H9 (cell line): ENCODE data around the gene CAPSL. TPM values are rescaled to one million over a fixed set of nuclear protein-coding genes. Genes with fewer than 3 reads are reported as not detected.

Experiments used
- DNase-seq: peaks from one replicate; pipeline ENCODE4 v3.0.0-alpha.2; 2017
- H2AFZ ChIP-seq: one replicate; pipeline ENCODE4 v1.6.1; 2013; ENCODE audit warnings: mild to moderate bottlenecking, low read length, control low read depth, moderate library complexity
- H2AK5ac ChIP-seq: 2 replicates; pipeline ENCODE4 v1.6.1; 2013; ENCODE audit warnings: low read length, control low read depth, mixed read lengths; ENCODE audit not compliant: insufficient read length
- H2BK120ac ChIP-seq: one replicate; pipeline ENCODE4 v1.6.1; 2013; ENCODE audit warnings: low read depth, mild to moderate bottlenecking, low read length, control low read depth, inconsistent platforms; ENCODE audit not compliant: poor library complexity, severe bottlenecking
- H2BK12ac ChIP-seq: 2 replicates; pipeline ENCODE4 v1.6.1; 2013; ENCODE audit warnings: low read length, control low read depth, mixed read lengths, low read depth; ENCODE audit not compliant: insufficient read length
- H2BK15ac ChIP-seq: 2 replicates; pipeline ENCODE4 v1.6.1; 2013; ENCODE audit warnings: low read depth, low read length, control low read depth
- H2BK20ac ChIP-seq: one replicate; pipeline ENCODE4 v1.6.1; 2013; ENCODE audit warnings: low read depth, mild to moderate bottlenecking, low read length, control low read depth, inconsistent platforms; ENCODE audit not compliant: poor library complexity, severe bottlenecking
- H2BK5ac ChIP-seq: 2 replicates; pipeline ENCODE4 v1.6.1; 2013; ENCODE audit warnings: low read length, control low read depth, mixed read lengths; ENCODE audit not compliant: insufficient read length
- H3K14ac ChIP-seq: 2 replicates; pipeline ENCODE4 v1.6.1; 2013; ENCODE audit warnings: low read length, control low read depth; ENCODE audit not compliant: insufficient read depth
- H3K18ac ChIP-seq: 2 replicates; pipeline ENCODE4 v1.6.1; 2013; ENCODE audit warnings: low read depth, mild to moderate bottlenecking, mixed read lengths, low read length, control low read depth; ENCODE audit not compliant: insufficient read length
- H3K23ac ChIP-seq: 2 replicates; pipeline ENCODE4 v1.6.1; 2013; ENCODE audit warnings: low read length, control low read depth, mixed read lengths, low read depth; ENCODE audit not compliant: insufficient read length
- H3K23me2 ChIP-seq: 2 replicates; pipeline ENCODE4 v1.6.1; 2013; ENCODE audit warnings: low read depth, mild to moderate bottlenecking, mixed read lengths, low read length, control low read depth; ENCODE audit not compliant: insufficient read length, poor library complexity, severe bottlenecking
- H3K27ac ChIP-seq: 2 replicates; pipeline ENCODE4 v1.5.1; 2013; ENCODE audit warnings: low read length, control low read depth, mixed read lengths, low read depth; ENCODE audit not compliant: insufficient read length
- H3K27me3 ChIP-seq: 2 replicates; pipeline ENCODE4 v1.6.1; 2013; ENCODE audit warnings: low read length, control low read depth, inconsistent platforms; ENCODE audit not compliant: insufficient read depth
- H3K4ac ChIP-seq: 2 replicates; pipeline ENCODE4 v1.6.1; 2013; ENCODE audit warnings: low read depth, mild to moderate bottlenecking, control low read depth, inconsistent platforms, low read length, moderate library complexity
- H3K4me1 ChIP-seq: 2 replicates; pipeline ENCODE4 v1.6.1; 2013; ENCODE audit warnings: low read length, control low read depth, inconsistent platforms; ENCODE audit not compliant: insufficient read depth
- H3K4me2 ChIP-seq: 2 replicates; pipeline ENCODE4 v1.6.1; 2013; ENCODE audit warnings: low read length, control low read depth, mixed read lengths; ENCODE audit not compliant: insufficient read length, insufficient read depth
- H3K56ac ChIP-seq: 2 replicates; pipeline ENCODE4 v1.6.1; 2013; ENCODE audit warnings: low read depth, mild to moderate bottlenecking, mixed read lengths, low read length, control low read depth; ENCODE audit not compliant: insufficient read length
- H3K79me1 ChIP-seq: 2 replicates; pipeline ENCODE4 v1.6.1; 2013; ENCODE audit warnings: low read depth, mild to moderate bottlenecking, moderate library complexity, low read length, control low read depth, inconsistent platforms; ENCODE audit not compliant: insufficient read depth, poor library complexity, severe bottlenecking
- H3K79me2 ChIP-seq: 2 replicates; pipeline ENCODE4 v1.6.1; 2013; ENCODE audit warnings: low read length, control low read depth, inconsistent platforms; ENCODE audit not compliant: insufficient read depth
- H3K9ac ChIP-seq: 2 replicates; pipeline ENCODE4 v1.6.1; 2013; ENCODE audit warnings: low read length, control low read depth, mixed read lengths; ENCODE audit not compliant: insufficient read length; ENCODE audit errors: extremely low read depth
- H3K9me3 ChIP-seq: one replicate; pipeline ENCODE4 v1.6.1; 2013; ENCODE audit warnings: low read depth, low read length, inconsistent platforms; ENCODE audit not compliant: control insufficient read depth
- H3T11ph ChIP-seq: one replicate; pipeline ENCODE4 v1.6.1; 2013; ENCODE audit warnings: mild to moderate bottlenecking, low read length, control low read depth, inconsistent platforms
- H4K20me1 ChIP-seq: one replicate; pipeline ENCODE4 v1.6.1; 2013; ENCODE audit not compliant: control insufficient read depth, insufficient read length, insufficient read depth
- H4K5ac ChIP-seq: 2 replicates; pipeline ENCODE4 v1.6.1; 2013; ENCODE audit warnings: low read depth, mild to moderate bottlenecking, mixed read lengths, low read length, control low read depth; ENCODE audit not compliant: insufficient read length
- H4K8ac ChIP-seq: replicated peaks from 2 replicates; pipeline ENCODE4 v1.6.1; 2013; ENCODE audit warnings: low read length, control low read depth, mixed read lengths, low read depth; ENCODE audit not compliant: insufficient read length
- H4K91ac ChIP-seq: 2 replicates; pipeline ENCODE4 v1.6.1; 2013; ENCODE audit warnings: low read depth, mild to moderate bottlenecking, moderate library complexity, mixed read lengths, low read length, control low read depth; ENCODE audit not compliant: insufficient read length
- H3K27ac Mint-ChIP-seq, 3 experiments: 2 replicates in 2 of 3; 3 replicates in 1 of 3; pipeline ENCODE4 v1.8.0; 2020 to 2021; ENCODE audit warnings: mixed read lengths in 3 of 3, mild to moderate bottlenecking in 1 of 3, moderate library complexity in 1 of 3
- H3K27me3 Mint-ChIP-seq: 2 replicates; pipeline ENCODE4 v1.8.0; 2021; ENCODE audit warnings: low read depth, mild to moderate bottlenecking, moderate library complexity, mixed read lengths
- H3K36me3 Mint-ChIP-seq, 3 experiments: 2 replicates in 2 of 3; 3 replicates in 1 of 3; pipeline ENCODE4 v1.8.0; 2020 to 2021; ENCODE audit warnings: low read depth in 3 of 3, mixed read lengths in 3 of 3; ENCODE audit not compliant: insufficient read depth in 1 of 3
- H3K4me1 Mint-ChIP-seq, 2 experiments: 2 replicates each; pipeline ENCODE4 v1.8.0; 2020; ENCODE audit warnings: mixed read lengths in 2 of 2
- H3K4me3 Mint-ChIP-seq, 2 experiments: 2 replicates in 1 of 2; 3 replicates in 1 of 2; pipeline ENCODE4 v1.8.0; 2020 to 2021; ENCODE audit warnings: mild to moderate bottlenecking in 2 of 2, mixed read lengths in 2 of 2, moderate library complexity in 1 of 2
- H3K9me3 Mint-ChIP-seq, 2 experiments: 2 replicates in 1 of 2; 3 replicates in 1 of 2; pipeline ENCODE4 v1.8.0; 2020; ENCODE audit warnings: mild to moderate bottlenecking in 2 of 2, mixed read lengths in 2 of 2, moderate library complexity in 1 of 2
- CTCF ChIP-seq: fragments of 200-600 bp; sonication (generic); conservative IDR thresholded peaks from 3 replicates; pipeline ENCODE4 v1.8.0; 2021; ENCODE audit warnings: antibody characterized with exemption, mild to moderate bottlenecking
- WGBS: extraction: QIAGEN DNeasy Blood & Tissue Kit; methylation state at CpG from one replicate; pipeline ENCODE4 v1.1.7; 2013; ENCODE audit warnings: missing lambda C conversion rate, low lambda C conversion rate, mixed read lengths; ENCODE audit not compliant: insufficient read length; ENCODE audit errors: extremely low coverage; 5-methylcytosine and 5-hydroxymethylcytosine counted together
- total RNA-seq: library from RNA; stranded (reverse); gene quantifications from 2 replicates; pipeline ENCODE4 v1.2.1, GENCODE V29; 2021

Gene CAPSL
- total RNA-seq, 1 experiment from 2014 or later: not detected

GRCh38 chr5:35867998-35868397 is 70.4 kb downstream of the CAPSL start:
- Histone ChIP-seq H2BK12ac (no peak overlapping the region), H3K23me2 (no peaks in the 10 kb centered on the region), H3T11ph (no peak overlapping the region), H3K27me3 (no peaks in the 10 kb centered on the region), H4K8ac (no peak overlapping the region), H3K9me3 (no peaks in the 10 kb centered on the region), H2BK15ac (no peak overlapping the region), H2BK120ac (no peak overlapping the region), H3K27ac (no peak overlapping the region), H2AFZ (no peak overlapping the region), H3K18ac (no peak overlapping the region), H4K91ac (no peak overlapping the region), H3K79me2 (no peaks in the 10 kb centered on the region), H2BK5ac (no peak overlapping the region), H2BK20ac (no peak overlapping the region), H3K23ac (no peak overlapping the region), H3K4me2 (no peak overlapping the region), H4K20me1 (no peaks in the 10 kb centered on the region), H4K5ac (no peak overlapping the region), H3K56ac (no peak overlapping the region), H3K14ac (no peak overlapping the region), H3K9ac (no peak overlapping the region), H3K4ac (no peak overlapping the region), H2AK5ac (no peak overlapping the region), H3K4me1 (no peaks in the 10 kb centered on the region), H3K79me1 (no peaks in the 10 kb centered on the region)
- H3K27me3 Mint-ChIP-seq: peaks cover 3% of the 10 kb centered on the region
- H3K4me1 Mint-ChIP-seq: no peaks in the 10 kb centered on the region
- no peak for DNase-seq
- no peak overlapping the region for H3K4me3 Mint-ChIP-seq
- TF ChIP-seq CTCF: no peak
- WGBS: no CpG with 5 or more reads among the region's 4 CpGs
- H3K9me3 Mint-ChIP-seq: peaks cover 3 to 5% of the 10 kb centered on the region in 2 experiments; a peak in 4 of 5 replicates
- no peak overlapping the region for H3K27ac Mint-ChIP-seq
- H3K36me3 Mint-ChIP-seq: no peaks in the 10 kb centered on the region; a peak in 1 of 7 replicates
